IMR-90 (cell line): ENCODE data around the gene CHPF2. TPM values are rescaled to one million over a fixed set of nuclear protein-coding genes. Genes with fewer than 3 reads are reported as not detected.

Experiments used
- ATAC-seq: fragments of 200-7000 bp; cut with Tn5 transposase; 2 replicates; pipeline ENCODE4 v1.9.1; 2020; ENCODE audit warnings: low read depth, mild to moderate bottlenecking, moderate library complexity
- BruUV-seq: library from RNA; stranded (reverse); fragments of 400-500 nt; replicated peaks from 2 replicates; lab custom pipeline; 2021; lab: Mats Ljungman, UMichigan
- CTCF ChIA-PET: fragments of 300-600 bp; formaldehyde crosslinking; extraction: SDS; loops from one replicate; lab custom pipeline; 2021; ENCODE audit warnings: antibody characterized with exemption; lab: Yijun Ruan, JAX
- POLR2A ChIA-PET: fragments of 300-600 bp; sonication (Branson Sonifier 250); formaldehyde crosslinking; loops from one replicate; lab custom pipeline; 2022; ENCODE audit warnings: antibody characterized with exemption; ENCODE audit not compliant: unreplicated experiment; lab: Charles Lee
- DNase-seq: peaks from one replicate; pipeline ENCODE4 v3.0.0; 2013
- H2AFZ ChIP-seq: replicated peaks from 2 replicates; pipeline ENCODE3; 2013; ENCODE audit warnings: low read length, mild to moderate bottlenecking; ENCODE audit not compliant: poor library complexity
- H2AK5ac ChIP-seq: 2 replicates; pipeline ENCODE4 v1.6.1; 2013; ENCODE audit warnings: low read depth, low read length, inconsistent platforms
- H2AK9ac ChIP-seq: replicated peaks from 2 replicates; pipeline ENCODE3; 2013; ENCODE audit warnings: mild to moderate bottlenecking, low read depth, low read length, moderate library complexity; ENCODE audit not compliant: poor library complexity
- H2BK120ac ChIP-seq: 2 replicates; pipeline ENCODE4 v1.6.1; 2013; ENCODE audit warnings: low read depth, low read length, inconsistent platforms
- H2BK15ac ChIP-seq: 3 replicates; pipeline ENCODE4 v1.6.1; 2013; ENCODE audit warnings: low read depth, low read length, inconsistent platforms
- H2BK20ac ChIP-seq: 2 replicates; pipeline ENCODE4 v1.6.1; 2013; ENCODE audit warnings: low read depth, mild to moderate bottlenecking, inconsistent platforms, low read length, moderate library complexity
- H2BK5ac ChIP-seq: 2 replicates; pipeline ENCODE4 v1.6.1; 2013; ENCODE audit warnings: mild to moderate bottlenecking, low read depth, low read length, inconsistent platforms; ENCODE audit not compliant: poor library complexity, severe bottlenecking
- H3K14ac ChIP-seq: replicated peaks from 2 replicates; pipeline ENCODE4 v1.6.1; 2013; ENCODE audit warnings: low read depth, low read length, inconsistent platforms
- H3K18ac ChIP-seq: 2 replicates; pipeline ENCODE4 v1.6.1; 2013; ENCODE audit warnings: low read depth, low read length, control low read depth
- H3K23ac ChIP-seq: 2 replicates; pipeline ENCODE4 v1.6.1; 2013; ENCODE audit warnings: low read depth, low read length, inconsistent platforms
- H3K27ac ChIP-seq: 2 replicates; pipeline ENCODE4 v1.5.1; 2013; ENCODE audit warnings: mild to moderate bottlenecking, control low read depth, low read length; ENCODE audit not compliant: insufficient read depth
- H3K27me3 ChIP-seq: 2 replicates; pipeline ENCODE4 v1.6.1; 2013; ENCODE audit warnings: low read length; ENCODE audit not compliant: control insufficient read depth, insufficient read depth
- H3K36me3 ChIP-seq: 2 replicates; pipeline ENCODE4 v1.6.1; 2013; ENCODE audit warnings: low read length, mixed read lengths; ENCODE audit not compliant: control insufficient read depth, insufficient read depth
- H3K4ac ChIP-seq: 2 replicates; pipeline ENCODE4 v1.6.1; 2013; ENCODE audit warnings: low read depth, low read length, inconsistent platforms
- H3K4me1 ChIP-seq: 2 replicates; pipeline ENCODE4 v1.6.1; 2013; ENCODE audit warnings: low read length, mixed read lengths; ENCODE audit not compliant: control insufficient read depth, insufficient read depth
- H3K4me2 ChIP-seq: 2 replicates; pipeline ENCODE4 v1.6.1; 2013; ENCODE audit warnings: low read depth, mild to moderate bottlenecking, control low read depth, low read length, moderate library complexity
- H3K4me3 ChIP-seq: 2 replicates; pipeline ENCODE4 v1.5.1; 2013; ENCODE audit warnings: low read depth, mild to moderate bottlenecking, control low read depth, low read length, moderate library complexity; ENCODE audit not compliant: insufficient read depth
- H3K56ac ChIP-seq: 2 replicates; pipeline ENCODE4 v1.6.1; 2013; ENCODE audit warnings: low read length, inconsistent platforms; ENCODE audit not compliant: insufficient read depth; ENCODE audit errors: extremely low read depth
- H3K79me1 ChIP-seq, 2 experiments: 2 replicates each; pipeline ENCODE4 v1.6.1; 2013; ENCODE audit warnings: low read length in 2 of 2, inconsistent platforms in 1 of 2, low read depth in 1 of 2
- H3K9ac ChIP-seq: 2 replicates; pipeline ENCODE4 v1.6.1; 2013; ENCODE audit warnings: low read depth, low read length, control low read depth
- H3K9me1 ChIP-seq: 2 replicates; pipeline ENCODE4 v1.6.1; 2013; ENCODE audit warnings: low read length, inconsistent platforms; ENCODE audit not compliant: insufficient read depth
- H3K9me3 ChIP-seq: 2 replicates; pipeline ENCODE4 v1.6.1; 2013; ENCODE audit warnings: low read length; ENCODE audit not compliant: control insufficient read depth, insufficient read depth
- H4K20me1 ChIP-seq: 2 replicates; pipeline ENCODE4 v1.6.1; 2013; ENCODE audit warnings: low read length, inconsistent platforms; ENCODE audit not compliant: insufficient read depth
- H4K5ac ChIP-seq: 2 replicates; pipeline ENCODE4 v1.6.1; 2013; ENCODE audit warnings: mild to moderate bottlenecking, low read depth, low read length, control low read depth
- H4K8ac ChIP-seq, 2 experiments: 2 replicates each; pipeline ENCODE4 v1.6.1; 2013; ENCODE audit warnings: low read depth in 2 of 2, low read length in 2 of 2, control low read depth in 1 of 2, inconsistent platforms in 1 of 2
- H4K91ac ChIP-seq: 2 replicates; pipeline ENCODE4 v1.6.1; 2013; ENCODE audit warnings: low read depth, low read length, inconsistent platforms; ENCODE audit not compliant: insufficient read depth
- BHLHE40 ChIP-seq: fragments of 150-350 bp; IDR thresholded peaks from 2 replicates; pipeline ENCODE4 v1.6.1; 2016; ENCODE audit warnings: mild to moderate bottlenecking, low read depth, low read length
- CEBPB ChIP-seq: IDR thresholded peaks from 2 replicates; pipeline ENCODE4 v1.6.1; 2012; ENCODE audit warnings: low read depth, low read length, improper control_type of control experiment
- CHD1 ChIP-seq: IDR thresholded peaks from 2 replicates; pipeline ENCODE4 v1.6.1; 2012; ENCODE audit warnings: low read depth, low read length, improper control_type of control experiment
- CTCF ChIP-seq: conservative IDR thresholded peaks from 2 replicates; pipeline ENCODE4 v1.5.1; 2012; ENCODE audit warnings: mild to moderate bottlenecking, low read depth, low read length, improper control_type of control experiment
- FOS ChIP-seq: fragments of 150-350 bp; IDR thresholded peaks from 2 replicates; pipeline ENCODE4 v1.6.1; 2016; ENCODE audit warnings: low read depth, low read length
- MAFK ChIP-seq: IDR thresholded peaks from 2 replicates; pipeline ENCODE4 v1.6.1; 2012; ENCODE audit warnings: low read depth, low read length, improper control_type of control experiment
- MAZ ChIP-seq: IDR thresholded peaks from 2 replicates; pipeline ENCODE4 v1.6.1; 2012; ENCODE audit warnings: low read depth, mild to moderate bottlenecking, low read length, improper control_type of control experiment, moderate library complexity, borderline replicate concordance
- MXI1 ChIP-seq: IDR thresholded peaks from 2 replicates; pipeline ENCODE4 v1.6.1; 2012; ENCODE audit warnings: low read depth, mild to moderate bottlenecking, low read length, moderate library complexity, borderline replicate concordance
- POLR2A ChIP-seq: IDR thresholded peaks from 2 replicates; pipeline ENCODE4 v1.6.1; 2012; ENCODE audit warnings: mild to moderate bottlenecking, low read depth, low read length
- RAD21 ChIP-seq: IDR thresholded peaks from 2 replicates; pipeline ENCODE4 v1.6.1; 2012; ENCODE audit warnings: low read length, improper control_type of control experiment
- RCOR1 ChIP-seq: IDR thresholded peaks from 2 replicates; pipeline ENCODE4 v1.6.1; 2012; ENCODE audit warnings: mild to moderate bottlenecking, low read length, improper control_type of control experiment; ENCODE audit not compliant: insufficient replicate concordance
- WGBS, 2 experiments: methylation state at CpG; one replicate each; pipeline versions ENCODE4 v1.1.5 to v1.1.7; 2013; ENCODE audit warnings: missing lambda C conversion rate in 2 of 2; ENCODE audit not compliant: insufficient read length in 1 of 2; ENCODE audit errors: extremely low coverage in 2 of 2; 5-methylcytosine and 5-hydroxymethylcytosine counted together
- dilution Hi-C: fragments of 300-500 bp; cut with HindIII; formaldehyde crosslinking; loops from one replicate; pipeline ENCODE4 v1.14.3; 2018; ENCODE audit warnings: low sequenced_read_pairs; ENCODE audit not compliant: unreplicated experiment
- in situ Hi-C: fragments of 300-500 bp; cut with MboI; formaldehyde crosslinking; loops from 3 replicates; pipeline ENCODE4 v1.14.3; 2019; ENCODE audit warnings: low sequenced_read_pairs, inconsistent platforms, mixed read lengths
- intact Hi-C: fragments of 100-400 bp; cut with micrococcal nuclease; formaldehyde crosslinking; loops from 2 replicates; pipeline ENCODE4 v1.10.0; 2022
- polyA plus RNA-seq, 3 experiments: library from polyadenylated mRNA; depleted of rRNA; stranded (reverse); fragments of >200 nt; gene quantifications; 2 replicates each; pipeline ENCODE4 v1.2.3, GENCODE V29; 2012; ENCODE audit warnings: low replicate concordance in 1 of 3
- total RNA-seq: library from RNA; depleted of rRNA; stranded (reverse); fragments of >200 nt; gene quantifications from 2 replicates; pipeline ENCODE4 v1.2.3, GENCODE V29; 2012

CHPF2 gene
- total and polyA plus RNA-seq, 2 of the 4 experiments (the other 2 are of a cell fraction) = 26.2 to 77.0 TPM

- dilution Hi-C loops (no loop called here), intact Hi-C loops (no loop called here), in situ Hi-C loops (no loop called here)
- H3K4me1 ChIP-seq = peaks cover 25% of the 10 kb centered on the region
- H3K4me3 ChIP-seq = peak overlapping the region; percentile 74
- H2BK120ac ChIP-seq = peak overlapping the region; percentile 58
- H3K9me1 ChIP-seq = peaks cover 10% of the 10 kb centered on the region
- no TSS peak for BruUV-seq
- peak overlapping the region; percentile 85 for H3K18ac ChIP-seq
- TF ChIP-seq BHLHE40 (no peak), CEBPB (no peak), MXI1 (no peak), CHD1 (no peak), MAZ (no peak), MAFK (no peak), CTCF (no peak), RAD21 (no peak), RCOR1 (no peak), FOS (no peak), POLR2A (no peak)
- peak overlapping the region; percentile 98 for H3K4ac ChIP-seq
- peak overlapping the region; percentile 40; the same call in 1 of the 2 replicates for H2BK20ac ChIP-seq
- H4K20me1 ChIP-seq = no peaks in the 10 kb centered on the region
- POLR2A ChIA-PET = interaction anchor here (1.4 kb wide), 1 partner anchor 20 kb away, joined by 4 read pairs; the partner anchor contains the start of gene CHPF2
- peak overlapping the region; percentile 95 for H2AFZ ChIP-seq
- H4K91ac ChIP-seq = peak overlapping the region; percentile 96
- DNase-seq = no peak
- H3K27me3 ChIP-seq = peaks cover 5% of the 10 kb centered on the region; the same call in 1 of the 2 replicates
- peak overlapping the region; percentile 91 for H4K5ac ChIP-seq
- CTCF ChIA-PET = no interaction called here
- H3K27ac ChIP-seq = peak overlapping the region; percentile 97
- peak overlapping the region; percentile 85 for H2BK5ac ChIP-seq
- peak overlapping the region; percentile 81 for H3K9ac ChIP-seq
- no peak for ATAC-seq
- no peaks in the 10 kb centered on the region for H3K9me3 ChIP-seq
- H3K36me3 ChIP-seq = no peaks in the 10 kb centered on the region
- peak overlapping the region; percentile 82 for H3K4me2 ChIP-seq
- peak overlapping the region; percentile 87; the same call in 1 of the 3 replicates for H2BK15ac ChIP-seq
- H3K14ac ChIP-seq = peak overlapping the region; percentile 100
- peak overlapping the region; percentile 95 to 98 for H4K8ac ChIP-seq
- H2AK9ac ChIP-seq = peak overlapping the region; percentile 98
- 0% methylated on average over 1 of the region's 9 CpGs; no CpG with 5 or more reads in 1 of the 2 experiments for WGBS, 2 experiments
- H2AK5ac ChIP-seq = peak overlapping the region; percentile 91
- H3K23ac ChIP-seq = peak overlapping the region; percentile 99
- H3K79me1 ChIP-seq = peaks cover 5 to 39% of the 10 kb centered on the region in 2 experiments; a peak in 3 of 4 replicates
- peak overlapping the region; percentile 89; the same call in 1 of the 2 replicates for H3K56ac ChIP-seq
Observed at GRCh38 chr7:151252561-151252835, 20.2 kb downstream of the CHPF2 start.
